ENCODE data around the gene ZSCAN1.

Gene ZSCAN1

GRCh38 chr19:58089846-58090245, 56.0 kb downstream of the ZSCAN1 start:
- no peak for TF ChIP-seq CTCF (IDR thresholded peaks at IDR 0.05; ENCODE audit: borderline replicate concordance, insufficient read depth, low read depth, low read length)
- no peak overlapping the region for H3K4me3 ChIP-seq (ENCODE audit: low read depth, low read length)

DNA sequence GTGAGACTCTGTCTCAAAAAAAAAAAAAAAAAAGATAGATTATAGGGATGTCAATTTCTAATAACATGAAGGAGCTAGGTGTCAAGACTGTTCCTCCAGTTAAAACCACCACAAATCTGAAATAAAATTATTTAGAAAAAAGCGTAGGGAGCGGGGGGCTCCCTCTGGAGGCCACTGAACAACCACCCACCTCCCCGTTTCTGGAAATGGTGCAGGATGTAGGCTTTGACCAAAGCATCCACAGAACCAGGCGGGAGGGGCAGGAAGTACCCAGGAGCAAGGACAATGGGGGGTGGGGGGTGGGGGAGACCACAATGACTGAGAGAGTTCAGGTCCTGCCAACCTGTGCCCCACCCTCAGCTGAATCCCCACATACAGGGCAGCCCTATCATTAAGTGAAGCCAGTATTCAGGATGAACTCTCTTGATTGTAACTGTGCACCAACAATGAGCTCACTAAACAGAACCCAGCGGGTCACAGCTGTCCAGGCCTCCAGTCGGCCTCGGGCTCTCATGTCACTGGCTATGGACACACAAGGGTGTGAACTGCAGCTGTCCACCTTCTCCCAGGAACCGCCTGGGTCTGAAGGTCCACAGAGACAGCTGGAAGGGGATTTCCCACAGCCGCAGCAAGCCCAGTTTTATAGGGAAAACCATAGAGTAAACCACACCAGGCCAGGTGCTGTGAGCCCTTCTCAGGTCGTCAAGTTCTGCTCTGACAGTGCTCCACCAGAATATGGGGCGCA, 57.6 kb downstream of the ZSCAN1 start:
- no peak for TF ChIP-seq CTCF (IDR thresholded peaks at IDR 0.05; ENCODE audit: borderline replicate concordance, insufficient read depth, low read depth, low read length)
- no peak overlapping the region for H3K4me3 ChIP-seq (ENCODE audit: low read depth, low read length)

DNA sequence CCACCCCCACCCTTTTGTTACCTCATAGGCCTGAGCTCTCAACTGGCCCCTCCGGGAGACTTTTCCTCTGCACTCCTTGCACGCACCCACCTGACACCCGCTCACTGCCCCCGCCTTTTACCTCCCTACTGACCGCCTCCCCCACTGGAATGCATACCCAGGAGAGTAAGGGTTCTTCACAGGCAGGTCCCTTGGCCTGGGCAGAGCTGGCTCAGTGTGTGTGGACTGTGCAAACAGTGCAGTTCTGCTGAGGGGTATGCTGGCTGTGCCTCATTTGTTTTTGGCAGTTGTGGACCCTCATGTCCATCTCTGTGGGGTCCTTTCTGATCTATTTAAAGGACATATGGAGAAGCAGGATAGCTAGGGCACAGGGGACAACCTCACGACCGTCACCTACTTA, 59.2 kb downstream of the ZSCAN1 start:
- no peak overlapping the region for H3K4me3 ChIP-seq (ENCODE audit: low read depth, low read length)
- no peak for TF ChIP-seq CTCF (IDR thresholded peaks at IDR 0.05; ENCODE audit: borderline replicate concordance, insufficient read depth, low read depth, low read length)

DNA sequence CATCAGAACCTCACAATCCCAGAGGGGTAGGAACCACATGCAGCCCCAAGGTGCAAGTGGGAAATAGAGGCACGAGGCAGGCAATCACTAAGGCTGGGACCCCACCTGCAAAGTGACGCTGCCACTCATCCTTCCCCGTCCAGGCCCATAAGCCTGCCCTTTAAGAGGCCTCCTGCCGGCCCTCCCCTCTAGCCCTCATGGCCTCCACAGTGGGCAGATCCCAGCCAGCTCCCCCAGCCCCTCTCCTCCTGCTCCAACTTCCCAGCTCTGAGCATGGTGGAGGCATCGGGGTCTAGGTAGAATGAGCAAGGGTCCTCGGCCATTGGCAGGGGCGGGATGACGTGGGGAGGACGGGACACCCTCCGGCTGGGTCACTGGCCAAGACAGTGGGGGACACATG, 61.5 kb downstream of the ZSCAN1 start:
- TF ChIP-seq CTCF (IDR thresholded peaks at IDR 0.05; ENCODE audit: borderline replicate concordance, insufficient read depth, low read depth, low read length) = no peak
- H3K4me3 ChIP-seq (ENCODE audit: low read depth, low read length) = no peak overlapping the region

DNA sequence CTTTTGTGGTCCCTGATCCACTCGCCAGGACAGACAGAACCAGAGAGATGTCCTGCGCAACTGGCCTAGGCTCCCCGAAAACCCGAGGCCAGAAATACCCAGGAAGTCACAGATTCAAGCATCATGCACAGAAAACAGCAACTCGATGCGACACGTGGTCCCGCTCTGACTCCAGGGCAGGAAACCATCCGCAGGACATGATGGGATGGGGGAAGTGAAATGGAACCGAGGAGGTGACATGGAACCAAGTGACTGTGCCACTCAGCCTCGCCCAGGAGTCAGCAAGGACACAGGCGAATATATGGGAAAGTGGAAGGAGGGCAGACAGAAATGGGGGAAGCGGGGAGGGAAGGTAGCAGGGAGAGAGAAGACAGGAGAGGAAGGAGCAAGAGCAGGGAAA, 63.1 kb downstream of the ZSCAN1 start:
- no peak overlapping the region for H3K4me3 ChIP-seq (ENCODE audit: low read depth, low read length)
- no peak for TF ChIP-seq CTCF (IDR thresholded peaks at IDR 0.05; ENCODE audit: borderline replicate concordance, insufficient read depth, low read depth, low read length)

- H3K4me3 ChIP-seq (ENCODE audit: low read depth, low read length) = no peak overlapping the region
- no peak for TF ChIP-seq CTCF (IDR thresholded peaks at IDR 0.05; ENCODE audit: borderline replicate concordance, insufficient read depth, low read depth, low read length)
Measured at GRCh38 chr19:58097349-58097748, 63.5 kb downstream of the ZSCAN1 start.

Measured in GM12875 (cell line).